Measurements from ENCODE around the gene MFSD12. TPM values are rescaled to one million over a fixed set of nuclear protein-coding genes. Genes with fewer than 3 reads are reported as not detected.

MFSD12 gene
- total RNA-seq, 1 donor from 2014 or later, result 80.7 TPM

GRCh38 chr19:3535563-3535965 is 21.8 kb downstream of the MFSD12 start:
- no peaks in the 10 kb centered on the region for H3K27me3 ChIP-seq (ENCODE audit: low read depth)
- H3K9me3 ChIP-seq, result no peaks in the 10 kb centered on the region
- no peak overlapping the region for H3K4me3 ChIP-seq
- intact Hi-C loops (cut with DNase I), result no loop called here
- TF ChIP-seq, protein P1, sequence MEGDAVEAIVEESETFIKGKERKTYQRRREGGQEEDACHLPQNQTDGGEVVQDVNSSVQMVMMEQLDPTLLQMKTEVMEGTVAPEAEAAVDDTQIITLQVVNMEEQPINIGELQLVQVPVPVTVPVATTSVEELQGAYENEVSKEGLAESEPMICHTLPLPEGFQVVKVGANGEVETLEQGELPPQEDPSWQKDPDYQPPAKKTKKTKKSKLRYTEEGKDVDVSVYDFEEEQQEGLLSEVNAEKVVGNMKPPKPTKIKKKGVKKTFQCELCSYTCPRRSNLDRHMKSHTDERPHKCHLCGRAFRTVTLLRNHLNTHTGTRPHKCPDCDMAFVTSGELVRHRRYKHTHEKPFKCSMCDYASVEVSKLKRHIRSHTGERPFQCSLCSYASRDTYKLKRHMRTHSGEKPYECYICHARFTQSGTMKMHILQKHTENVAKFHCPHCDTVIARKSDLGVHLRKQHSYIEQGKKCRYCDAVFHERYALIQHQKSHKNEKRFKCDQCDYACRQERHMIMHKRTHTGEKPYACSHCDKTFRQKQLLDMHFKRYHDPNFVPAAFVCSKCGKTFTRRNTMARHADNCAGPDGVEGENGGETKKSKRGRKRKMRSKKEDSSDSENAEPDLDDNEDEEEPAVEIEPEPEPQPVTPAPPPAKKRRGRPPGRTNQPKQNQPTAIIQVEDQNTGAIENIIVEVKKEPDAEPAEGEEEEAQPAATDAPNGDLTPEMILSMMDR (IDR thresholded peaks at IDR 0.05), result no peak
- H3K36me3 ChIP-seq, result peaks cover 63% of the 10 kb centered on the region
- H3K4me1 ChIP-seq, result no peaks in the 10 kb centered on the region
- H3K27ac ChIP-seq, result no peak overlapping the region
- ATAC-seq (no peak), DNase-seq (no peak)

- intact Hi-C loops (cut with DNase I), result no loop called here
- ATAC-seq, result no peak
- peaks cover 63% of the 10 kb centered on the region for H3K36me3 ChIP-seq
Observed at GRCh38 chr19:3535235-3535535, 22.2 kb downstream of the MFSD12 start.

DNA sequence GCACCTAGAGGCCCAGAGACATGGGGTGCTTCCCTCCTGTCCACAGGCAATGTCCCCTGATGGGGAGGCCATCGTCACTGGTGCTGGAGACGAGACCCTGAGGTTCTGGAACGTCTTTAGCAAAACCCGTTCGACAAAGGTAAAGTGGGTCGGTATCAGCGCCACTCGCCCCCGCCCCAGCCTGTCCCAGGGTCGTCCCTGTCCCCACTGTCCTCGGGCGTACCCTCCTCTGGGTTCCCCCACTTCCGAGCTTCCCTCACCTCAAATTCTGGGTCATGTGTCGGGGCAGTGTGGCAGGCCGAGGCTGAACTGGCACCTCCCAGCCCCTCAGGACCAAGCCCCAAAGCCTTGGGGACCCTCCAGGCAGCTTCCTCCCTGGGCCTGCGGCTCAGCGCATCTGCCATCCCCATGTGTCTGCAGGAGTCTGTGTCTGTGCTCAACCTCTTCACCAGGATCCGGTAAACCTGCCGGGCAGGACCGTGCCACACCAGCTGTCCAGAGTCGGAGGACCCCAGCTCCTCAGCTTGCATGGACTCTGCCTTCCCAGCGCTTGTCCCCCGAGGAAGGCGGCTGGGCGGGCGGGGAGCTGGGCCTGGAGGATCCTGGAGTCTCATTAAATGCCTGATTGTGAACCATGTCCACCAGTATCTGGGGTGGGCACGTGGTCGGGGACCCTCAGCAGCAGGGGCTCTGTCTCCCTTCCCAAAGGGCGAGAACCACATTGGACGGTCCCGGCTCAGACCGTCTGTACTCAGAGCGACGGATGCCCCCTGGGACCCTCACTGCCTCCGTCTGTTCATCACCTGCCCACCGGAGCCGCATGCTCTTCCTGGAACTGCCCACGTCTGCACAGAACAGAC is 22.8 kb downstream of the MFSD12 start:
- H3K27me3 ChIP-seq (ENCODE audit: low read depth), result no peaks in the 10 kb centered on the region
- no peaks in the 10 kb centered on the region for H3K9me3 ChIP-seq
- DNase-seq (no peak), ATAC-seq (no peak)
- H3K4me1 ChIP-seq, result no peaks in the 10 kb centered on the region
- TF ChIP-seq, protein P1 (IDR thresholded peaks at IDR 0.05), result no peak
- H3K27ac ChIP-seq, result no peak overlapping the region
- H3K4me3 ChIP-seq, result no peak overlapping the region
- intact Hi-C loops (cut with DNase I), result no loop called here
- H3K36me3 ChIP-seq, result peaks cover 63% of the 10 kb centered on the region

More at GRCh38 chr19:3535235-3535535, 22.2 kb downstream of the MFSD12 start:
- DNase-seq, result no peak
- Histone ChIP-seq H3K27me3 (ENCODE audit: low read depth) (no peaks in the 10 kb centered on the region), H3K4me3 (no peak overlapping the region), H3K4me1 (no peaks in the 10 kb centered on the region), H3K9me3 (no peaks in the 10 kb centered on the region), H3K27ac (no peak overlapping the region)
- TF ChIP-seq, protein P1 (IDR thresholded peaks at IDR 0.05), result no peak

- no peak overlapping the region for H3K27ac ChIP-seq
- H3K4me3 ChIP-seq, result no peak overlapping the region
- ATAC-seq, result no peak
- no peak for DNase-seq
- peaks cover 63% of the 10 kb centered on the region for H3K36me3 ChIP-seq
- TF ChIP-seq, protein P1 (IDR thresholded peaks at IDR 0.05), result no peak
- no peaks in the 10 kb centered on the region for H3K27me3 ChIP-seq (ENCODE audit: low read depth)
- H3K9me3 ChIP-seq, result no peaks in the 10 kb centered on the region
- no peaks in the 10 kb centered on the region for H3K4me1 ChIP-seq
- intact Hi-C loops (cut with DNase I), result no loop called here
Observed at GRCh38 chr19:3533563-3534216, 23.7 kb downstream of the MFSD12 start.

DNA sequence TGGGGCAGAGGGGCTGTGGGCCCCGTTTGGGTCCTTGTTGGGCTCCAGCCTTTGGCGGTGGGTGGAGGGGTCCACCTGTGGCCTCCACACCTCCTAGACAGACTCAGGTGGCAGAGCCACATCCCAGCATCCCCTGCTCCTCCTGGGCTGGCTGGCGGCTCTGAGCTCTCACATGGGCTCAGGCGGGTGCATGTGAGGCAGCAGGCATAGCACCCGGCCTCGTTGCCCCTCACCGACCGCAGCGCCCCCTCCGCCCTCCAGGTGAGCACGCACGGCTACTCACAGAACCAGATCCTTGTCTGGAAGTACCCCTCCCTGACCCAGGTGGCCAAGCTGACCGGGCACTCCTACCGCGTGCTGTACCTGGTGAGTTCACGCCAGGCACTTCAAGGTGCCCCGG is 24.4 kb downstream of the MFSD12 start:
- H3K27me3 ChIP-seq (ENCODE audit: low read depth), result no peaks in the 10 kb centered on the region
- intact Hi-C loops (cut with DNase I), result no loop called here
- no peaks in the 10 kb centered on the region for H3K4me1 ChIP-seq
- no peak overlapping the region for H3K4me3 ChIP-seq
- DNase-seq, result no peak
- ATAC-seq, result no peak
- no peaks in the 10 kb centered on the region for H3K9me3 ChIP-seq
- peaks cover 62% of the 10 kb centered on the region for H3K36me3 ChIP-seq
- H3K27ac ChIP-seq, result no peak overlapping the region
- TF ChIP-seq, protein P1 (IDR thresholded peaks at IDR 0.05), result no peak

Measured in lower lobe of right lung (tissue), 2 donors.